DMS53 treated with DMSO at 0.1 percent for 48 hours (cell line): ENCODE results near the gene CTSC.
"Not testable (repeated sequence)": the region's sequence is repeated elsewhere in the genome, so short reads cannot be mapped to it uniquely, and the experiment has no call there.

Source experiments
- DNase-seq: peaks from one replicate; lab custom pipeline; 2025; ENCODE audit not compliant: unreplicated experiment; lab: John Stamatoyannopoulos, UW

The CTSC gene

GRCh38 chr11:88353386-88353785 lies 15.8 kb upstream of the CTSC start:
- no peak for DNase-seq

GRCh38 chr11:88352139-88352538 lies 14.6 kb upstream of the CTSC start:
- no peak for DNase-seq

- no peak for DNase-seq
These were observed 11.3 kb upstream of the CTSC start for GRCh38 chr11:88348870-88349269.

- DNase-seq, result no peak
These were observed 8.4 kb upstream of the CTSC start for GRCh38 chr11:88345949-88346348.

GRCh38 chr11:88345408-88345807 lies 7.9 kb upstream of the CTSC start:
- no peak for DNase-seq

- DNase-seq, result no peak
These were observed 7.3 kb upstream of the CTSC start for GRCh38 chr11:88344869-88345268.

- DNase-seq, result no peak
These were observed 4.2 kb upstream of the CTSC start for GRCh38 chr11:88341522-88342251.

GRCh38 chr11:88340366-88340935 lies 2.9 kb upstream of the CTSC start:
- DNase-seq, result no peak

- peak; percentile 76 for DNase-seq
These were observed 592 bp upstream of the CTSC start for GRCh38 chr11:88337987-88338668.

GRCh38 chr11:88335284-88335683 lies 2.3 kb downstream of the CTSC start:
- no peak for DNase-seq

GRCh38 chr11:88333862-88334261 lies 3.7 kb downstream of the CTSC start:
- DNase-seq, result no peak

- DNase-seq, result no peak
These were observed 4.7 kb downstream of the CTSC start for GRCh38 chr11:88332851-88333250.

GRCh38 chr11:88330826-88331428 lies 6.6 kb downstream of the CTSC start:
- no peak for DNase-seq

GRCh38 chr11:88329563-88330250 lies 7.8 kb downstream of the CTSC start:
- no peak for DNase-seq

GRCh38 chr11:88327462-88328143 lies 9.9 kb downstream of the CTSC start:
- no peak for DNase-seq

GRCh38 chr11:88327061-88327460 lies 10.5 kb downstream of the CTSC start:
- no peak for DNase-seq

- no peak for DNase-seq
These were observed 11.4 kb downstream of the CTSC start for GRCh38 chr11:88326099-88326498.

GRCh38 chr11:88324562-88325345 lies 12.8 kb downstream of the CTSC start:
- DNase-seq, result no peak

- DNase-seq, result not testable (repeated sequence)
These were observed 14.7 kb downstream of the CTSC start for GRCh38 chr11:88322881-88323280.

GRCh38 chr11:88321412-88321811 lies 16.1 kb downstream of the CTSC start:
- not testable (repeated sequence) for DNase-seq
